ENCODE data around the gene MEIKIN. TPM values are rescaled to one million over a fixed set of nuclear protein-coding genes. Genes with fewer than 3 reads are reported as not detected.
"Not testable (repeated sequence)": the region's sequence is repeated elsewhere in the genome, so short reads cannot be mapped to it uniquely, and the experiment has no call there.

Gene MEIKIN
- total RNA-seq, 5 donors from 2014 or later (not counting 1 experiment from before 2014, with no cell fraction given), result 0.22 to 1.6 (median 0.73) TPM; not detected in 1

DNA sequence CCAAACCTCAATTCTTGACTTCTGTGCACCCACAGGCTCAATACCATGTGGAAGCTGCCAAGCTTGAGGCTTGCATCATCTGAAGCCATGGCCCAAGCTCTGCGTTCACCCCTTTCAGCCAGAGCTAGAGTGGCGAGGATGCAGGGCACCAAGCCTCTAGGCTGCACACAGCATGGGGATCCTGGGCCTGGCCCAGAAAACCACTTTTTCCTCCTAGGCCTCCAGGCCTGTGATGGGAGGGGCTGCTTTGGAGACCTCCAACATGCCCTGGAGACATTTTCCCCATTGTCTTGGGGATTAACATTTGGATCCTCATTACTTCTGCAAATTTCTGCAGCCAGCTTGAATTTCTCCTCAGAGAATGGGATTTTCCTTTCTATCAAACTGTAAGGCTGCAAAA, 112.8 kb downstream of the MEIKIN start:
- H3K9me3 Mint-ChIP-seq; H3K9me3 ChIP-seq; DNase-seq; H3K4me3 ChIP-seq (ENCODE audit: control insufficient read depth in 1 of 2, extremely low read depth in 1 of 2, low read length in 1 of 2); H3K36me3 Mint-ChIP-seq; H3K27ac ChIP-seq (ENCODE audit: low read length); H3K4me1 Mint-ChIP-seq; H3K27ac Mint-ChIP-seq; ATAC-seq (replicated peaks in 1 of 4); H3K27me3 ChIP-seq (replicated peaks in 1 of 2; ENCODE audit: control insufficient read depth in 2 of 2, extremely low read depth in 1 of 2, insufficient read depth in 2 of 2, low read length in 1 of 2); H3K27me3 Mint-ChIP-seq; H3K4me1 ChIP-seq (ENCODE audit: control insufficient read depth in 1 of 2, extremely low read depth in 1 of 2, insufficient read depth in 2 of 2, low read length in 2 of 2); H3K36me3 ChIP-seq (ENCODE audit: control insufficient read depth in 2 of 2, extremely low read depth in 1 of 2, insufficient read depth in 1 of 2, low read length in 1 of 2); POLR2A ChIA-PET; H3K4me3 Mint-ChIP-seq: not testable (repeated sequence)
- 100% methylated on average over 1 of the region's 2 CpGs for WGBS (ENCODE audit: insufficient coverage)
- CTCF ChIA-PET, result interaction anchor here in 1 of 2 donors (0.6 kb wide), 1 partner anchor 1108 kb away, joined by 3 read pairs; no protein-coding TSS in a partner anchor

DNA sequence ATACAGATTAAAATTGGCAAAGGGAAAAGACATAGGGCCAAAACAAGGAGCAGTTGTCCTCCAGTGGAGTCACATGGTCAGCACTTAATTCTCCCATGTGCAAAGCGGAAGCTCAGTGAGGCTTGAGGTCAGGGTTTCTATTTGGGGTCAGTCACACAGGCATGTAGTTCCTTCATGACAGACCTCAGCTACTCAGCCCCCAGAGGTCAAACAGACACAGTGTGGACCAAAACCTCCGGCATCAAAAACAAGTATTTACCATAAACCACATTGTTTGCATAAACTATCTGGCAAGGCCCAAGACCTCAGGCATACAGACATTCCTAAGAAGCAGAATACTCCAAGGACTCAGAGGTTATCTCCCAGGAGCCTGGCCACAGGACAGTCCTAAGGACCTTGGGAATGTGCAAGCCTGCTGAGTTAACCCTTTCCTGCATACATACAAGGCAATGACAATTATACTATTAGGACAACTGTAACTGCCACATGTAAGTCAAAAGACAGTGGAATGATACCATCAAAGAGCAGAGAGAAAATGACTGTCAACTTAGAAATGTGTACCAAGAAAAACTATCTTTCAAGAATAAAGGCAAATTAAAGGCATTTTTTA, 120.0 kb downstream of the MEIKIN start:
- no peak for DNase-seq
- H3K36me3 ChIP-seq (ENCODE audit: control insufficient read depth in 2 of 2, extremely low read depth in 1 of 2, insufficient read depth in 1 of 2, low read length in 1 of 2), result no peaks in the 10 kb centered on the region
- no peak overlapping the region for H3K27ac Mint-ChIP-seq

DNA sequence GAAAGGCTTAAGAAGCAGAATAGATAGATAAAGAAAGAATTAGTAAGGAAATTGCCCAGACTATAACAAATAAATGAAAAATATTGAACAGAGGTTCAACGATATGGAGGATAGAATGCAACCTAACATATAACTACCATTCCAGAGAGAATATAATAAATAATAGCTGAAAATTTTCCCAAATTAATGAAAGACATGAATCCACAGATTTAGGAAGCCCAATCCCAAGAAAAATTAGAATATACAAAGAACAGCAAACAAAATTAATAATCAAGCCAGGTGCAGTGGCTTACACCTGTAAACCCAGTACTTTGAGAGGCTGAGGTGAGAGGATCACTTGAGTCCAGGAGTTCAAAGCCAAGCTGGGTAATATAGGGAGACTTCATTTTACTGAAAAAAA, 120.8 kb downstream of the MEIKIN start:
- DNase-seq, result no peak
- H3K27ac Mint-ChIP-seq, result no peak overlapping the region
- H3K27ac ChIP-seq (ENCODE audit: low read length), result no peak overlapping the region
- peaks cover 9% of the 10 kb centered on the region for H3K36me3 Mint-ChIP-seq
- WGBS (ENCODE audit: insufficient coverage), result no CpG with 5 or more reads among the region's 1 CpG
- H3K4me1 ChIP-seq (ENCODE audit: control insufficient read depth in 1 of 2, extremely low read depth in 1 of 2, insufficient read depth in 2 of 2, low read length in 2 of 2), result no peaks in the 10 kb centered on the region
- peaks cover 0 to 5% (median 4%) of the 10 kb centered on the region in 3 donors for H3K4me1 Mint-ChIP-seq
- H3K9me3 ChIP-seq, result no peaks in the 10 kb centered on the region
- peaks cover 0 to 4% of the 10 kb centered on the region in 2 experiments for H3K27me3 ChIP-seq (replicated peaks in 1 of 2; ENCODE audit: control insufficient read depth in 2 of 2, extremely low read depth in 1 of 2, insufficient read depth in 2 of 2, low read length in 1 of 2)
- H3K36me3 ChIP-seq (ENCODE audit: control insufficient read depth in 2 of 2, extremely low read depth in 1 of 2, insufficient read depth in 1 of 2, low read length in 1 of 2), result no peaks in the 10 kb centered on the region
- POLR2A ChIA-PET, result no interaction called here
- H3K4me3 ChIP-seq (ENCODE audit: control insufficient read depth in 1 of 2, extremely low read depth in 1 of 2, low read length in 1 of 2), result no peak overlapping the region
- no peak for ATAC-seq (replicated peaks in 1 of 4)
- H3K4me3 Mint-ChIP-seq, result no peak overlapping the region
- CTCF ChIA-PET, result no interaction called here
- peaks cover 0 to 8% (median 0%) of the 10 kb centered on the region in 3 donors for H3K9me3 Mint-ChIP-seq
- H3K27me3 Mint-ChIP-seq, result peaks cover 0 to 9% of the 10 kb centered on the region in 2 donors

More for the DNA sequence above, 120.0 kb downstream of the MEIKIN start:
- Histone ChIP-seq H3K9me3 (no peaks in the 10 kb centered on the region), H3K4me3 (ENCODE audit: control insufficient read depth in 1 of 2, extremely low read depth in 1 of 2, low read length in 1 of 2) (no peak overlapping the region), H3K27me3 (replicated peaks in 1 of 2; ENCODE audit: control insufficient read depth in 2 of 2, extremely low read depth in 1 of 2, insufficient read depth in 2 of 2, low read length in 1 of 2) (peaks cover 0 to 4% of the 10 kb centered on the region in 2 experiments), H3K4me1 (ENCODE audit: control insufficient read depth in 1 of 2, extremely low read depth in 1 of 2, insufficient read depth in 2 of 2, low read length in 2 of 2) (no peaks in the 10 kb centered on the region), H3K27ac (ENCODE audit: low read length) (no peak overlapping the region)
- WGBS (ENCODE audit: insufficient coverage), result no CpG with 5 or more reads among the region's 2 CpGs
- POLR2A ChIA-PET, result no interaction called here
- Mint-ChIP-seq H3K27me3 (peaks cover 0 to 9% of the 10 kb centered on the region in 2 donors), H3K4me3 (no peak overlapping the region), H3K4me1 (peaks cover 0 to 7% (median 6%) of the 10 kb centered on the region in 3 donors), H3K9me3 (peaks cover 0 to 8% (median 0%) of the 10 kb centered on the region in 3 donors), H3K36me3 (peaks cover 9% of the 10 kb centered on the region)
- no peak for ATAC-seq (replicated peaks in 1 of 4)
- CTCF ChIA-PET, result no interaction called here

DNA sequence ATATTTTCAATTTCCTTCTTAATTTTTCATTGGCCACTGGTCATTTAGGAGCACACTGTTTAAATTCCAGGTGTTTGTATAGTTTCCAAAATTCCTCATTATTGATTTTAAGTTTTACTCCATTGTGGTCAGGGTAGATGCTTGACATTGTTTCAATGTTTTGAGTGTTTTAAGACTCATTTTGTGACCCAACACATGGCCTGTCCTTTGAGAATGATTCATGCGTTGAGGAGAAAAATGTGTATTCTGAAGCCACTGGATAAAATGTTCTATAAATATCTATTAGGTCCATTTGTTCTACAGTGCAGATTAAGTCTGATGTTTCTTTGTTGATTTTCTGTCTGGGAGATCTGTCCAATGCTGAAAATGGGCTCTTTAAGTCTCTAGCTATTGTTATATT, 124.2 kb downstream of the MEIKIN start:
- Mint-ChIP-seq H3K9me3 (peaks cover 0 to 8% (median 0%) of the 10 kb centered on the region in 3 donors), H3K36me3 (peaks cover 3% of the 10 kb centered on the region), H3K4me1 (peaks cover 0 to 11% (median 8%) of the 10 kb centered on the region in 3 donors), H3K27ac (no peak overlapping the region), H3K27me3 (peaks cover 0 to 5% of the 10 kb centered on the region in 2 donors), H3K4me3 (no peak overlapping the region)
- no peak overlapping the region for H3K4me3 ChIP-seq (ENCODE audit: control insufficient read depth in 1 of 2, extremely low read depth in 1 of 2, low read length in 1 of 2)
- H3K27ac ChIP-seq (ENCODE audit: low read length), result no peak overlapping the region
- no peaks in the 10 kb centered on the region for H3K36me3 ChIP-seq (ENCODE audit: control insufficient read depth in 2 of 2, extremely low read depth in 1 of 2, insufficient read depth in 1 of 2, low read length in 1 of 2)
- peaks cover 0 to 4% of the 10 kb centered on the region in 2 experiments for H3K27me3 ChIP-seq (replicated peaks in 1 of 2; ENCODE audit: control insufficient read depth in 2 of 2, extremely low read depth in 1 of 2, insufficient read depth in 2 of 2, low read length in 1 of 2)
- no CpG with 5 or more reads among the region's 1 CpG for WGBS (ENCODE audit: insufficient coverage)
- ATAC-seq (replicated peaks in 1 of 4), result no peak
- H3K4me1 ChIP-seq (ENCODE audit: control insufficient read depth in 1 of 2, extremely low read depth in 1 of 2, insufficient read depth in 2 of 2, low read length in 2 of 2), result no peaks in the 10 kb centered on the region
- ChIA-PET POLR2A (interaction anchor here in 1 of 2 donors (0.6 kb wide), 1 partner anchor 115 kb away, joined by 3 read pairs; no protein-coding TSS in a partner anchor), CTCF (interaction anchor here in 1 of 2 donors (0.6 kb wide), 1 partner anchor 47 kb away, joined by 4 read pairs; no protein-coding TSS in a partner anchor)
- H3K9me3 ChIP-seq, result no peaks in the 10 kb centered on the region
- no peak for DNase-seq

DNA sequence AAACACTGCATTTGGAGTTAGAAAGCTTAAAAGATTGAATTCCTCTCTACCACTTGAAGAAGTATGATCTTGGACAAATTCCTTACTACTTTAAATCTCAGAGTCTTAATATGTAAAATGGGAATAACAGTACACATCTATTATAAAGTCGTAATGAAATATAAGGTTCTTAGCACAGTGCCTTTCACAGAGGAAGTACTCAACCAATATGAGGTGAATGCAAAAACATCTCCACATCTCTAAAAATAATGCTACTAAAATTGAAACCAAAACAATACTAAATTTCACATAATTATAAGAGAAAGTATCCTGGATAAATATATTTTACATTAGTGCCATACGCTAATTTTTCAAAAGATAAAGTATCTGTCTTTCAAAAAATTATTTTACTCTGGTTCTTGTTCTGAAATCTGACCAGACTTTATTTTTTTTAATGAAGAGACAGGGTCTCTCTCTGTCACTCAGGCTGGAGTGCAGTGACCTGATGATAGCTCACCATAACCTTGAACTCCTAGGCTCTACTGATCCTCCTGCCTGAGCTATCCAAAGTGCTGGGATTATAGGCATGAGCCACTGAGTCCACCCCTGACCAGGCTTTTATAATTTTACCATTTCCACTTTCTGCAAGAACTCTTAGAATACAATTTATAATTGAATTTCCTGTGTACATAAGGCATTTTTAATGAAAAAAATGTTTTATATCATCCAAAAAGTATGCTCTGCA, 127.3 kb downstream of the MEIKIN start:
- H3K27ac ChIP-seq (ENCODE audit: low read length), result no peak overlapping the region
- H3K27me3 ChIP-seq (replicated peaks in 1 of 2; ENCODE audit: control insufficient read depth in 2 of 2, extremely low read depth in 1 of 2, insufficient read depth in 2 of 2, low read length in 1 of 2), result no peaks in the 10 kb centered on the region
- H3K9me3 ChIP-seq, result no peaks in the 10 kb centered on the region
- H3K27ac Mint-ChIP-seq, result peak overlapping the region; percentile 41 to 74
- no peaks in the 10 kb centered on the region for H3K36me3 ChIP-seq (ENCODE audit: control insufficient read depth in 2 of 2, extremely low read depth in 1 of 2, insufficient read depth in 1 of 2, low read length in 1 of 2)
- H3K36me3 Mint-ChIP-seq, result no peaks in the 10 kb centered on the region
- ChIA-PET POLR2A (no interaction called here), CTCF (interaction anchor here in 1 of 2 donors (0.7 kb wide), 1 partner anchor 96 kb away, joined by 3 read pairs; no protein-coding TSS in a partner anchor)
- H3K4me1 ChIP-seq (ENCODE audit: control insufficient read depth in 1 of 2, extremely low read depth in 1 of 2, insufficient read depth in 2 of 2, low read length in 2 of 2), result no peaks in the 10 kb centered on the region
- DNase-seq (no peak), ATAC-seq (replicated peaks in 1 of 4) (no peak)
- peaks cover 0 to 11% (median 8%) of the 10 kb centered on the region in 3 donors for H3K4me1 Mint-ChIP-seq
- no CpG with 5 or more reads among the region's 2 CpGs for WGBS (ENCODE audit: insufficient coverage)
- H3K27me3 Mint-ChIP-seq, result peaks cover 0 to 2% of the 10 kb centered on the region in 2 donors
- no peak overlapping the region for H3K4me3 Mint-ChIP-seq
- H3K4me3 ChIP-seq (ENCODE audit: control insufficient read depth in 1 of 2, extremely low read depth in 1 of 2, low read length in 1 of 2), result no peak overlapping the region
- H3K9me3 Mint-ChIP-seq, result peaks cover 0 to 8% (median 0%) of the 10 kb centered on the region in 3 donors

GRCh38 chr5:131814990-131815389, 130.5 kb downstream of the MEIKIN start:
- Mint-ChIP-seq H3K4me1 (peaks cover 0 to 11% (median 8%) of the 10 kb centered on the region in 3 donors), H3K4me3 (no peak overlapping the region), H3K9me3 (no peaks in the 10 kb centered on the region), H3K27me3 (no peaks in the 10 kb centered on the region), H3K27ac (no peak overlapping the region), H3K36me3 (no peaks in the 10 kb centered on the region)
- H3K36me3 ChIP-seq (ENCODE audit: control insufficient read depth in 2 of 2, extremely low read depth in 1 of 2, insufficient read depth in 1 of 2, low read length in 1 of 2), result no peaks in the 10 kb centered on the region
- 60% methylated on average over 1 of the region's 2 CpGs for WGBS (ENCODE audit: insufficient coverage)
- no peaks in the 10 kb centered on the region for H3K9me3 ChIP-seq
- ChIA-PET POLR2A (no interaction called here), CTCF (no interaction called here)
- H3K4me3 ChIP-seq (ENCODE audit: control insufficient read depth in 1 of 2, extremely low read depth in 1 of 2, low read length in 1 of 2), result no peak overlapping the region
- no peak for DNase-seq
- H3K27ac ChIP-seq (ENCODE audit: low read length), result no peak overlapping the region
- no peaks in the 10 kb centered on the region for H3K4me1 ChIP-seq (ENCODE audit: control insufficient read depth in 1 of 2, extremely low read depth in 1 of 2, insufficient read depth in 2 of 2, low read length in 2 of 2)
- no peaks in the 10 kb centered on the region for H3K27me3 ChIP-seq (replicated peaks in 1 of 2; ENCODE audit: control insufficient read depth in 2 of 2, extremely low read depth in 1 of 2, insufficient read depth in 2 of 2, low read length in 1 of 2)
- ATAC-seq (replicated peaks in 1 of 4), result no peak
